NCI-H2227 treated with DMSO at 0.1 percent for 48 hours (cell line): ENCODE results near the gene PLD1.
"Not testable (repeated sequence)": the region's sequence is repeated elsewhere in the genome, so short reads cannot be mapped to it uniquely, and the experiment has no call there.

Experiments used
- DNase-seq: peaks from one replicate; lab custom pipeline; 2025; lab: John Stamatoyannopoulos, UW

The PLD1 gene, protein sequence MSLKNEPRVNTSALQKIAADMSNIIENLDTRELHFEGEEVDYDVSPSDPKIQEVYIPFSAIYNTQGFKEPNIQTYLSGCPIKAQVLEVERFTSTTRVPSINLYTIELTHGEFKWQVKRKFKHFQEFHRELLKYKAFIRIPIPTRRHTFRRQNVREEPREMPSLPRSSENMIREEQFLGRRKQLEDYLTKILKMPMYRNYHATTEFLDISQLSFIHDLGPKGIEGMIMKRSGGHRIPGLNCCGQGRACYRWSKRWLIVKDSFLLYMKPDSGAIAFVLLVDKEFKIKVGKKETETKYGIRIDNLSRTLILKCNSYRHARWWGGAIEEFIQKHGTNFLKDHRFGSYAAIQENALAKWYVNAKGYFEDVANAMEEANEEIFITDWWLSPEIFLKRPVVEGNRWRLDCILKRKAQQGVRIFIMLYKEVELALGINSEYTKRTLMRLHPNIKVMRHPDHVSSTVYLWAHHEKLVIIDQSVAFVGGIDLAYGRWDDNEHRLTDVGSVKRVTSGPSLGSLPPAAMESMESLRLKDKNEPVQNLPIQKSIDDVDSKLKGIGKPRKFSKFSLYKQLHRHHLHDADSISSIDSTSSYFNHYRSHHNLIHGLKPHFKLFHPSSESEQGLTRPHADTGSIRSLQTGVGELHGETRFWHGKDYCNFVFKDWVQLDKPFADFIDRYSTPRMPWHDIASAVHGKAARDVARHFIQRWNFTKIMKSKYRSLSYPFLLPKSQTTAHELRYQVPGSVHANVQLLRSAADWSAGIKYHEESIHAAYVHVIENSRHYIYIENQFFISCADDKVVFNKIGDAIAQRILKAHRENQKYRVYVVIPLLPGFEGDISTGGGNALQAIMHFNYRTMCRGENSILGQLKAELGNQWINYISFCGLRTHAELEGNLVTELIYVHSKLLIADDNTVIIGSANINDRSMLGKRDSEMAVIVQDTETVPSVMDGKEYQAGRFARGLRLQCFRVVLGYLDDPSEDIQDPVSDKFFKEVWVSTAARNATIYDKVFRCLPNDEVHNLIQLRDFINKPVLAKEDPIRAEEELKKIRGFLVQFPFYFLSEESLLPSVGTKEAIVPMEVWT

DNA sequence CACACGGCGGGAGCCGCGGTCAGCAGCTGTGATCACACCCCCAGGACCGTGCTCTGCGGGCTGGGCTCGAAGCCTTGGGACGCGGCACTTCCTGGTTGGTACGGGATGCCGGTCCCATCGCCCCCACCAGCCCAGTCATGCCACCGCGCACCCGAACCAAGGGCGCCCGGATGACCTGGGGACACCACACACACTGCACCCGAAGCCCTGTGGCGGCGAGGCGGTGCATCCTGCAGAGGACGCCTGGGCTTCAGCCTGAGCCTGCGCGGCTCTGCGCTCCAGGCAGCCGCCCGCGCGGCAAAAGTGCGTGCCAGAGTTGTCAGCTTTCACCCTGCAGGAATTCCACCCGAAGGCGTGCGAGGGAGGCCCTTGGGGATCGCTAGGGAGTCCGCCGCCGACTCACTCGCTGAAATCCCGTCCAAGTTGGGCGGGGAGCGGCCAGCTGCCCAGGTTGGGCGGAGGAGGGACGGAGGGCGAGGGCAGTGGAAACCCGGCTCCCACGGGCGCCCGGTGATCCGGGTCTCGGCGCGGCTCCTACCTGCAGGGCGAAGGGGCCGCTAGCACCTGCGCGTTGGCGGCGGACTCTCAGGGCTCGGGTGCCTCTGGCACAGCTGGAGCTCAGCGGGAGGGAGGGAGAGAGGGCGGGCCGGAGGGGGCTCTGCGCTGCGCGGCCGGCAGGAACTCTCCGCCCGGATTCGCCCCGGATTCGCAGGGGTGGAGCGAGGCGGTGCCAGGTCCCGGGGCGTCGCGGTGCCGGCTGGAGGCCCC is at the start of gene PLD1:
Gene PLD1 (minus strand): TSS at position 623 of the 768 bp plus-strand sequence. CDS start 72,432 bp downstream, outside the sequence.
- peak; percentile 29 for DNase-seq

DNA sequence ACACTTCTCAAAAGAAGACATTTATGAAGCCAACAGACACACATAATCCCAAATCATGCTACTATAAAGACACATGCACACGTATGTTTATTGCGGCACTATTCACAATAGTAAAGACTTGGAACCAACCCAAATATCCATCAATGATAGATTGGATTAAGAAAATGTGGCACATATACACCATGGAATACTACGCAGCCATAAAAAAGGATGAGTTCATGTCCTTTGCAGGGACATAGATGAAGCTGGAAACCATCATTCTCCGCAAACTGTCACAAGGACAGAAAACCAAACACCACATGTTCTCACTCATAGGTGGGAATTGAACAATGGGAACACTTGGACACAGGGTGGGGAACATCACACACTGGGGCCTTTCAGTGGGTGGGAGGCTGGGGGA is 48.5 kb upstream of the PLD1 start:
- not testable (repeated sequence) for DNase-seq

GRCh38 chr3:171854649-171855305 is 44.5 kb upstream of the PLD1 start:
- DNase-seq, result no peak

- DNase-seq, result no peak
Measured at GRCh38 chr3:171851660-171852058, 41.4 kb upstream of the PLD1 start.

GRCh38 chr3:171850960-171851659 is 40.8 kb upstream of the PLD1 start:
- no peak for DNase-seq

DNA sequence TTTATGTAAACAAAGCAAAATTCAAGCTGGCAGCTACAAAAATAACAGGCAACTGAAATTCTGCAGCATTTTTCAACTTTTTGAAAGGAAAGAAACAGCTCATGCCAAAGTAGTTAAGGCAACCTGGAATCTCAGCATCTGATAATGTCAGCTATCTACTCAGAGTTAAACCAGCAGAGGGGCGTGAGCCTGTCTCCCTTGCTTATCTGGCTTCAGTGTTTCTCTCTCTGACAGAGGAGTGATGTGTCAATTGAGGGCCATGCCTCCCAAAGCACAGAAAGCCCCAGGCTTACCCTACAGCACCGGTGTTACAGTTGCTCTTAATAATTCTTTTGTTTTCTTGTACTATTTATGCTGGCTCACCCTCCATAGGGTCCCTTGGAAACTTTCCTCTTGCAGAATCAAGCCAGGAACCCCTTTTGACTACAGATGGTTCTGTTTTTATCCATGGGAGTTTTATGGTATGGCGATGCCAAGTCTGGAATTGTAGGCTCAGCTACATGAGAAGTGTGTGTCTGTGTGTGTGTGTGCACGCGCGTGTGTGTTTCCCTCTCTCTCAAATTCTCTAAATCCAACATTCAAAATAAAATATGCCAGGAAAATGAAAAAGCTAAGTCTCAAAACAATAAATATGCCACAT is 40.2 kb upstream of the PLD1 start:
- DNase-seq, result no peak

- DNase-seq, result no peak
Measured at GRCh38 chr3:171849617-171850319, 39.5 kb upstream of the PLD1 start.

DNA sequence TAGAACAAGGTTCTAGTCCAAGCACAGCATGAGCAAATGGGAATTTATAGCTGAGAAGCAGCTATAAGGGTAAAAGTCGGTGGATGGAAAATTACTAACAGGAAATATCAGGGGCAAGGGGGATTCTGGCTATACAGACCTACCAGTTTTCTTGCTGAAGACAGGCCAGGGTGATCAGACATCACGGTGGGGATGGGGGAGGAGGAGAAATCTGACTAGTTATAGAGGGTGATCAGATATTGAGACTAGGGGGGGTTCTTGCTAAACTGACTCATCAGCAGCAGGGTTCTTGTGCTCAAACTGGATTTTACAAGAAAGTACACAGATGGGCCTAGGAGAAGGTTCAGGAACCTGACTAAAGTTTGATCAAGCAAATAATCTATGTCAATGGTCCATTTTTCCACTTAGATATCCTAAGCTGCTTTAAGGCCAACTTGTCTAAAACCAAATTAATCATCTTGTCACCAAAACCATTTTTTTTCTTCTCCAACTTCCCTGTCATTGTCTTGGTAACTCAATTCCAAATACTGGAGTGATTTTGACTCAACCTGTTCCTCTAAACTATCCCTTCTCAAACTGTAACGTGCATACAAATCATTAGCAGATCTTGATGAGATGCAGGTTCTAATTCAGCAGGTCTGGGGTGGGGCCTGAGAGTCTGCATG is 37.4 kb upstream of the PLD1 start:
- DNase-seq, result no peak

DNA sequence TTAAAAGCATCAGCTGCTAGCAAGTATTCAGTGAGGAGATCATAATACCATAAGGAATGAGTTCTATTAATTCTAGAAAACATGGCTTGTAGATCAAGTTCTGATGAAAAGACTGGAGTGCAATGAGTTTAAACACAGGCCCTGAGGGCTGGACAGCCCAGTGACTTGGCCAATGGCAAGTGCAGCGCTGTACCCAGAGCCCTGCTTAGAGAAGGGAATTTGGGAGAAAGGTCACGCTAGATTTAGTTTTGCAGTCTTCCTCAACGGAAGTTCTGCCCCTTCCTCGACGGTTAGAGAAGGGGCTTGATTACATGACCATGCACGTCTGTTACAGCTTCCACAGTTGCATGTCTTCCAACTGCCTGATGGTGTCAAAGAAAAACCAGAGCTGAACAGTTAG is 36.9 kb upstream of the PLD1 start:
- DNase-seq, result no peak

GRCh38 chr3:171846597-171846996 is 36.3 kb upstream of the PLD1 start:
- no peak for DNase-seq

DNA sequence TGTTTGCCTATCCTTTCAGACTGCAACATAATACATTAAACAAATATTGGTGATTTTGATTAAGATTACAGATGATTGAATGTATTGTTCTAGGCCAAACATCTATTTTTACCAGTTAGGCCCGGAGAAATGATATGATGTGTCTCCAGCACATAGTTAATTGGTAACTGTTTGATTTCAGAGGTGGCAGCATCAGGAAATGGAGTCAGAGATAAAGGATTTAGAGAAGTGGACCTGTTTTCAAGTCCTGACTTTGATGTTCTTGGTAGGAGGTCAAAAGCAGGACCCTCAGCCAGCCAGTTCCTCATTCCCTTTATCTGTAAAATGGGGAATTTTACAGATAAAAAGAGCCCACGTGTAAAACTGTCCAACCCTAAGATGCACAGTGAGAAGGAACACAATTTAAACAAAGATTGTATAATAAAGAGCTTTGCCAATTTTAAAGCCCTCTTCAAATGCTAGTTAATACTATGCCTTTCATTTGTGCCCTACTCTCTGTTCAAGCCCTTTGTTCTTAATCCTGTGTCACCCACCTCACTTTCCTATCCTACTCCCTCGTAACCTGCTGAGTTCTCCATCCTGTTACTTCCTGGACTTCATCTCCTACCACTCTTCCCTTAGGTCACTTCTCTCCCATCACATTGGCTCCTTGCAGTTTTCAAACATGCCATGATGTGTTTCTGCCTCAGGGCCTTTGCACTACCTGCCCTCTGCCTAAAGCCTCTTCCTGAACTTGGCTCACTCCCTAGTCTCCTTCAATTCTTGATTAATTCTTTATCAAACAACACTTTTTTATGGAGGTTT is 35.4 kb upstream of the PLD1 start:
- DNase-seq, result no peak

- DNase-seq, result no peak
Measured at GRCh38 chr3:171844873-171845272, 34.6 kb upstream of the PLD1 start.

- no peak for DNase-seq
Measured at GRCh38 chr3:171842864-171843518, 32.7 kb upstream of the PLD1 start, which contains the start of gene TMEM212. Gene TMEM212, plus strand, starts transcription at chr3:171843349. Its CDS starts 35 bp downstream, at chr3:171843384.

DNA sequence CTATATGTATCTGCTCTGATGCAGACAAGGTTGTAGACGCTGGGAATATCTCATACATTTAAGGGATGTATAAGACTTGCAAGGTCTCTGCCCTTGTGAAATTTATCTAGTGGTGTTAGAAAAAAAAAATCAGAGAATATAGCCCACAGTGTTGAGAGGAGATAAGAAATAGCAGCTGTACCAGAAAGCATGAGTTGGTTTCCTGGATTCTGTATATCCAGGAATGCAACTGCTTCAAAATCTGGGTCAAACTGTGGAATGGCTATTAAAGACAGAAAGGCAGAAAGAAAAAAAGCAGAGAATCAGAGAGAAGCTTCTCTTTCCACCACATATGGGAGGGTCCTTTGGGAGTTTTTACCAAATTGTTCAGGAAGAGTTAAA is 31.3 kb upstream of the PLD1 start:
- DNase-seq, result no peak

- no peak for DNase-seq
Measured at GRCh38 chr3:171840811-171841619, 30.7 kb upstream of the PLD1 start.

GRCh38 chr3:171840445-171840810 is 30.1 kb upstream of the PLD1 start:
- no peak for DNase-seq

GRCh38 chr3:171839270-171839669 is 29.0 kb upstream of the PLD1 start:
- no peak for DNase-seq
